Epithelial cell of esophagus (primary cell): Measurements from ENCODE around the gene STARD10.
A peak's percentile ranks its signal among the peaks of the same experiment; 100 is the strongest.

ENCODE experiments used
- DNase-seq: peaks from one replicate; pipeline ENCODE4 v3.0.0; 2010; ENCODE audit warnings: low read depth
- H3K4me3 ChIP-seq: 2 replicates; pipeline ENCODE4 v1.5.1; 2011; ENCODE audit warnings: mild to moderate bottlenecking, low read length, control low read depth
- CTCF ChIP-seq: IDR thresholded peaks from 2 replicates; pipeline ENCODE4 v1.5.1; 2011; ENCODE audit warnings: low read depth, mild to moderate bottlenecking, low read length, control low read depth, inconsistent platforms; ENCODE audit not compliant: insufficient read depth; ENCODE audit errors: missing control alignments

Gene STARD10

DNA sequence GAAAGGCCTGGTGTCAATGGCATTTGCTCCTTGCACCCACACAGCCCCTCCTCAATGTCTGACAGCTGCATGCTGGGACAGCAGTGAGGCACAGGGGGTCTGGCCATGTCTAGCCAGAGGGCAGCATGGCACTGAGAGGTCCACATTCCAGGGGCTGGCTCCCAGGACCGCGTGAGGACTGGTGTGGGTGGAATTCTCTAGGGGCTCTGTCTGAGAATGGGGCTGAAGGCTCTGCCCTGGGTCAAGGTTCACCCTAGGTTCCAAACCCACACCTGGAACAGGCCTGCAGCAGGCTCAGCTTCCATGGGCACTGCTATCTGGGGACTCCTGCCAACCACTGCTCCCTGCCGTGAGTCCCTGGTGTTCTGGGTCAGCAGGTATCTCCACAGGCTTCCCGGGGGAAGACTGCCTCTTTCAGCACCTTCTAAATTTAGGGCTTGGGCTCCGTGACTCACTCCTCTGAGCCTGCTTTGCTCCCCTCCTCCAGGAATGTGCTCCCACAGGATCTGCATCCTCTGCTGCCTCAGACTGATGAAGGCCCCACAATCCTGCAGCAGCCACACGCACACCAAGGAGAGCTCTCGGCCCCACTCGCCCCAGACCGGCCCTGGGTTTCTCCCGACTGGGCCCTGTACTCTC lies 4.2 kb downstream of the STARD10 start:
- H3K4me3 ChIP-seq, result no peak overlapping the region
- peak; percentile 67 for DNase-seq

GRCh38 chr11:72788241-72788640 lies 5.6 kb downstream of the STARD10 start:
- TF ChIP-seq CTCF, result no peak
- peak; percentile 18 for DNase-seq
- no peak overlapping the region for H3K4me3 ChIP-seq

More for the DNA sequence above, 4.2 kb downstream of the STARD10 start:
- no peak for TF ChIP-seq CTCF

- peak; percentile 15 for TF ChIP-seq CTCF
- no peak for DNase-seq
- no peak overlapping the region for H3K4me3 ChIP-seq
Observed at GRCh38 chr11:72787216-72788104, 6.4 kb downstream of the STARD10 start.

- no peak overlapping the region for H3K4me3 ChIP-seq
- DNase-seq, result no peak
- no peak for TF ChIP-seq CTCF
Observed at GRCh38 chr11:72786305-72787215, 7.3 kb downstream of the STARD10 start.

DNA sequence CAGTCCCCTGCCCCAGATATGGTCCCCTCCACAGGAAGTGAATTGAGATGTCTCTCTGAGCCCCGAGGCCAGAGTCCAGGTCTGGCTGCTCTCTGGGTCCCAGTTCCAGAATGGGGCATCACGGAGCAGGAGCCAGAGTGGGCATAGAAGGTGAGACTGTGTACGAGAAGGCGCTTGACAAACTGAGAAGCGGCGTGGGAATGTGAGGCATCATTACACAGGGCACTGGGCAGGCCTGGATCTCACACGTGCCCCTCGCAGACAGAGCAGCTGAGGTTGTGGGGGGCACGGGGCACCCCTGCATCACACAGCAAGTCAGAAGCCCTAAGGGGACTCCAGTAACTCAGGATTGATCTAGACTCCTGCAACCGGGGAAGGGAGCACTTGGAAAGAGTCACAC lies 9.2 kb downstream of the STARD10 start:
- TF ChIP-seq CTCF, result no peak
- H3K4me3 ChIP-seq, result no peak overlapping the region
- no peak for DNase-seq

DNA sequence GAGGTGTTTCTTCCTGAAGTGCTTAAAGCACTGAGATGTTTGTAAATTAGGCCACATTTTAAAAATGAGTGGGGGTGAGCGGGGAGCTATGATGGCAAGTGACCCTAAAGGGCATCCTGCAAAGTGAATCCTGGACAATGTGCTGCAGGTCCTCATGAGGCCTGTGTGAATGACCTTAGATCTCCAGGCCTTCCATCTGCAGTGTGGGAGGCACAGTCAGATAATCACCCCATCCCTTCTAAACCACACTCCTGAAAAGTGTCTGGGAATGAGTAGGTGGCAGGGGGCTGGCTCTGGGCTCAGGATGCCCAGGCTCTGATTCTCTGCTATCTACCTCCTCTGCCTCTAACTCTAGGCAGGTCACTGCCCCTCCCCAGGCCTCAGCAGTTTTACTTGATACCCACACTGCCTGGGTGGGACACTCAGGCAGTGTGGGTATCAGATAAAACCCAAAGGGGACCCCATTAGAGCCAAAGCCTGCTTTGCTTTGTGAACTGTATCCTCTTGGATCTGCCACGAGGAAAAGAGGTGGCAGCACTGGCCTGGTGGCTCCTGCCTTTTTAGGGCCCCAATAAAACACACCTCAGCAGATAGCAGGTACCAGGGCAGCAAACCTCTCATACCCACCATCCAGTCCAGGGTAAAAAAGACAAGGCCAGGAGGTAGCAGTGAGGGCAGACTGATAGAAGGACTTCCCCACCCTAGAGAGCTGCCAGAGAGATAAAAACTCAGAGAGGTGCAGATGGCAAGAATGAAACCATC lies 10.5 kb downstream of the STARD10 start:
- DNase-seq, result no peak
- H3K4me3 ChIP-seq, result no peak overlapping the region
- TF ChIP-seq CTCF, result no peak
